Skeletal muscle tissue (tissue), 4 donors: ENCODE results near the gene ARFGEF3. TPM values are rescaled to one million over a fixed set of nuclear protein-coding genes. Genes with fewer than 3 reads are reported as not detected.
"Not testable (repeated sequence)": the region's sequence is repeated elsewhere in the genome, so short reads cannot be mapped to it uniquely, and the experiment has no call there.

Experiments
- H3K27ac ChIP-seq: one replicate; pipeline ENCODE4 v1.7.0; 2013; ENCODE audit warnings: mild to moderate bottlenecking, low read depth, low read length, inconsistent platforms
- H3K27me3 ChIP-seq, 3 donors: one replicate each; pipeline ENCODE4 v1.7.0; 2013; ENCODE audit warnings: low read length in 3 of 3; ENCODE audit not compliant: control insufficient read depth in 3 of 3, insufficient read depth in 3 of 3
- H3K36me3 ChIP-seq, 3 donors: one replicate each; pipeline ENCODE4 v1.7.0; 2013; ENCODE audit warnings: low read length in 3 of 3; ENCODE audit not compliant: control insufficient read depth in 3 of 3, insufficient read depth in 3 of 3
- H3K4me1 ChIP-seq, 3 donors: one replicate each; pipeline ENCODE4 v1.7.0; 2013; ENCODE audit warnings: low read length in 3 of 3, mild to moderate bottlenecking in 3 of 3; ENCODE audit not compliant: control insufficient read depth in 3 of 3, insufficient read depth in 3 of 3
- H3K4me3 ChIP-seq, 3 donors: one replicate each; pipeline ENCODE4 v1.7.0; 2013; ENCODE audit warnings: low read length in 3 of 3
- H3K9ac ChIP-seq, 3 donors: one replicate each; pipeline ENCODE4 v1.7.0; 2013; ENCODE audit warnings: low read length in 3 of 3, mild to moderate bottlenecking in 3 of 3, moderate library complexity in 2 of 3, low read depth in 1 of 3
- H3K9me3 ChIP-seq, 3 donors: one replicate each; pipeline ENCODE4 v1.7.0; 2013; ENCODE audit warnings: low read length in 3 of 3; ENCODE audit not compliant: control insufficient read depth in 3 of 3
- total RNA-seq: library from RNA; depleted of rRNA; stranded (reverse); fragments of >200 nt; gene quantifications from one replicate; pipeline ENCODE4 v1.2.3, GENCODE V29; 2014
- donor health status: Osteomylitis.

ARFGEF3 gene
- total RNA-seq, result 1.0 TPM

- peak within 1 kb of the TSS in 2 of 3 donors; percentile 18 to 53 for H3K9ac ChIP-seq
- H3K36me3 ChIP-seq, result no peaks in the 10 kb centered on the region
- H3K27me3 ChIP-seq, result peaks cover 26 to 44% (median 29%) of the 10 kb centered on the region in 3 donors
- H3K9me3 ChIP-seq, result no peaks in the 10 kb centered on the region
- H3K4me1 ChIP-seq, result peaks cover 0 to 15% (median 10%) of the 10 kb centered on the region in 3 donors
- no peak within 1 kb of the TSS for H3K27ac ChIP-seq
- H3K4me3 ChIP-seq, result peak within 1 kb of the TSS; percentile 59 to 70 (median 61)
Measured at GRCh38 chr6:138161338-138162110, at the start of gene ARFGEF3. Gene ARFGEF3 (plus strand): TSS chr6:138161939. CDS start chr6:138162087, 148 bp downstream.

- H3K27me3 ChIP-seq, result peaks cover 3 to 10% (median 3%) of the 10 kb centered on the region in 3 donors
- no peaks in the 10 kb centered on the region for H3K9me3 ChIP-seq
- no peaks in the 10 kb centered on the region for H3K36me3 ChIP-seq
- H3K9ac ChIP-seq, result no peak overlapping the region
- H3K27ac ChIP-seq, result no peak overlapping the region
- no peak overlapping the region for H3K4me3 ChIP-seq
- H3K4me1 ChIP-seq, result no peaks in the 10 kb centered on the region
Measured at GRCh38 chr6:138113588-138114210, 48.0 kb upstream of the ARFGEF3 start.

GRCh38 chr6:138115201-138115600, 46.5 kb upstream of the ARFGEF3 start:
- H3K4me3 ChIP-seq, result no peak overlapping the region
- H3K27me3 ChIP-seq, result peaks cover 3 to 10% (median 3%) of the 10 kb centered on the region in 3 donors
- H3K27ac ChIP-seq, result no peak overlapping the region

DNA sequence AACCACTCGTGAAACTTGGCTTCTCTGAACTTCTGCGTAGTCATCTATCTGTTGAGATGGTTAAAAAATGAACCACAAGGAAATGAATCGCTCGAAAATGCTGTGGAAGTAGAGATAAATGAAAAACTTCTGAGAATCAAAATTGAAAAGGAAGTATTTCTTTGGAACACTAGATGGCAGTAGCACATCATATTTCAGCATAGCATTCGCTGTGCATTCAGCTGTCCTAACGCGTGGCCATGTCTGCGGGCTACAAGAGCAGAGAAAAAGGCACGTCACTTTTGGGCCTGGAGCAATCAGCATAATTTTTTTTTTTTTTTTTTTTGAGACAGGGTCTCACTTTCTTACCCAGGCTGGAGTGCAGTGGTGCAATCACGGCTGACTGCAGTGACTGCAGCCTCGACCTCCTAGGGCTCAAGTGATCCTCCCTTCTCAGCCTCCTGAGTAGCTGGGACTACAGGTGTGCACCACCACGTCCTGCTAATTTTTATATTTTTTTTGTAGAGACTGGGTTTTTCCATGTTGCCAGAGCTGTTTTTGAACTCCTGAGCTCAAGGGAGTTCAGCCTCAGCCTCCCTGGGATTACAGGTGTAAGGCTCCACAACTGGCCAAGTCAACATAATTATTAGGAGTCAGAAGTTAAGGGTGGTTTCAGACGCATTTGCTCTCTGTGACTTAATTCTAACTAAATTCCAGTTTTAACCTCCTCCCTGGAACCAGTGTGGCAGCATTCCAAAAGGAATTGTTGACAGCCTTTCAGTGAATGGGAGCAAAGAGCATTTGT, 45.7 kb upstream of the ARFGEF3 start:
- Histone ChIP-seq H3K36me3 (no peaks in the 10 kb centered on the region), H3K4me3 (no peak overlapping the region), H3K27ac (no peak overlapping the region), H3K9me3 (no peaks in the 10 kb centered on the region), H3K9ac (no peak overlapping the region), H3K4me1 (no peaks in the 10 kb centered on the region), H3K27me3 (peaks cover 3 to 10% (median 3%) of the 10 kb centered on the region in 3 donors)

More at GRCh38 chr6:138115201-138115600, 46.5 kb upstream of the ARFGEF3 start:
- Histone ChIP-seq H3K36me3 (no peaks in the 10 kb centered on the region), H3K9me3 (no peaks in the 10 kb centered on the region), H3K9ac (no peak overlapping the region), H3K4me1 (no peaks in the 10 kb centered on the region)

GRCh38 chr6:138116661-138116999, 45.1 kb upstream of the ARFGEF3 start:
- Histone ChIP-seq H3K36me3 (no peaks in the 10 kb centered on the region), H3K9ac (no peak overlapping the region)

DNA sequence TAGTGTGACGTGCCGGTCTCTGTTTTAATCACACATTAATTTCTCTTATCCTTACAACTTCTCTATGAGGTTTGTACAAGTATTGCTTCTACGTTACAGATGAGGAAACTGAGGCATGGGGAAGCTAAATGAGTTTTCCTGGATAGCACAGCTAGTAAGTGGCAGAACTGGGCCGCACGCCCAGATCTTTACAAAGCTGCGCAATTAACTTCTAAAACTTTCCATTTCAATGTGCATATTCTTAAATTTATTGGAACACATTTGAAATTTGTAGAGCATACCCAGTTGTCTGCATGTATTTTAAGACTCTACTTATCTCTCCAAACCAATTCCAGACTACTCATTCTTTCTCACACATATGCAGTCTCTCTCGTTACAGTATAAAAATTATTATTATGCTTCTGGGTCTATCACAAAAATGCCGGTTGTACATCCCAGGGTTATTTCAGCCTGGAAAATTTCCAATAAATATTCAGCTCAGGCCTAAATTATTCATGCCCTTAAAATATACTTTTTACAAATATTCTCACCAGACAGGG, 44.3 kb upstream of the ARFGEF3 start:
- H3K36me3 ChIP-seq, result no peaks in the 10 kb centered on the region
- H3K4me1 ChIP-seq, result no peaks in the 10 kb centered on the region
- H3K27me3 ChIP-seq, result peaks cover 3 to 10% (median 8%) of the 10 kb centered on the region in 3 donors
- no peaks in the 10 kb centered on the region for H3K9me3 ChIP-seq
- H3K4me3 ChIP-seq, result no peak overlapping the region
- H3K27ac ChIP-seq, result no peak overlapping the region
- H3K9ac ChIP-seq, result no peak overlapping the region

More at GRCh38 chr6:138116661-138116999, 45.1 kb upstream of the ARFGEF3 start:
- Histone ChIP-seq H3K9me3 (no peaks in the 10 kb centered on the region), H3K27ac (no peak overlapping the region), H3K27me3 (peaks cover 3 to 10% (median 3%) of the 10 kb centered on the region in 3 donors), H3K4me1 (no peaks in the 10 kb centered on the region), H3K4me3 (no peak overlapping the region)

- not testable (repeated sequence) for H3K9me3 ChIP-seq, H3K9ac ChIP-seq, H3K27ac ChIP-seq, H3K4me1 ChIP-seq, H3K4me3 ChIP-seq, H3K36me3 ChIP-seq
- H3K27me3 ChIP-seq, result peaks cover 3 to 15% (median 8%) of the 10 kb centered on the region in 3 donors
Measured at GRCh38 chr6:138119229-138119628, 42.5 kb upstream of the ARFGEF3 start.

GRCh38 chr6:138119976-138120375, 41.8 kb upstream of the ARFGEF3 start:
- Histone ChIP-seq H3K36me3 (no peaks in the 10 kb centered on the region), H3K4me3 (no peak overlapping the region), H3K9me3 (no peaks in the 10 kb centered on the region), H3K27ac (no peak overlapping the region), H3K27me3 (peaks cover 3 to 11% (median 8%) of the 10 kb centered on the region in 3 donors), H3K9ac (no peak overlapping the region), H3K4me1 (no peaks in the 10 kb centered on the region)

DNA sequence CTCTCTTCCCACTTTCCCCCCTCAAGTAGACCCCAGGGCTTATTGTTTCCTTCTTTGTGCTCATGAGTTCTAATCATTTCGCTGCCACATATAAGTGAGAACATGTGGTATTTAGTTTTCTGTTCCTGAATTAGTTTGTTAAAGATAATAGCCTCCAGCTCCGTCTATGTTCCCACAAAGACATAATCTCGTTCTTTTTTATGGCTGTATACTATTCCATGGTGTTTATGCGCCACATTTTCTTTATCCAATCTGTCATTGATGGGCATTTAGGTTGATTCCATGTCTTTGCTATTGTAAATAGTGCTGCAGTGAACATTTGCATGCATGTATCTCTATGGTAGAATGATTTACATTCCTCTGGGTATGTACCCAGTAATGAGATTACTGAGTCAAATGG, 37.6 kb upstream of the ARFGEF3 start:
- Histone ChIP-seq H3K27ac (no peak overlapping the region), H3K4me3 (no peak overlapping the region), H3K9ac (no peak overlapping the region), H3K4me1 (no peaks in the 10 kb centered on the region), H3K36me3 (no peaks in the 10 kb centered on the region), H3K27me3 (peaks cover 0 to 6% (median 5%) of the 10 kb centered on the region in 3 donors), H3K9me3 (no peaks in the 10 kb centered on the region)
